WTC11 (cell line): ENCODE data around the gene PEX6.

Experiments
- CREM ChIP-seq: sonication (generic); formaldehyde crosslinking; IDR thresholded peaks from 2 replicates; pipeline ENCODE4 v1.8.1; 2022; ENCODE audit warnings: mild to moderate bottlenecking, missing genetic modification reagents, moderate library complexity
- ETV6 ChIP-seq: sonication (generic); formaldehyde crosslinking; IDR thresholded peaks from 2 replicates; pipeline ENCODE4 v1.8.1; 2022; ENCODE audit warnings: mild to moderate bottlenecking, missing genetic modification reagents
- FOXJ3 ChIP-seq: sonication (generic); formaldehyde crosslinking; IDR thresholded peaks from 2 replicates; pipeline ENCODE4 v1.9.0; 2021; ENCODE audit warnings: missing genetic modification reagents, mild to moderate bottlenecking, borderline replicate concordance
- GRHL2 ChIP-seq: fragments of 250-450 bp; sonication (Bioruptor Pico); IDR thresholded peaks from 2 replicates; pipeline ENCODE4 v1.8.0; 2022; ENCODE audit warnings: mild to moderate bottlenecking, moderate library complexity; ENCODE audit not compliant: insufficient replicate concordance, severe bottlenecking
- NFYB ChIP-seq: sonication (generic); formaldehyde crosslinking; conservative IDR thresholded peaks from 2 replicates; pipeline ENCODE4 v1.8.0; 2022; ENCODE audit warnings: low read depth, missing genetic modification reagents
- SMAD3 ChIP-seq: sonication (generic); formaldehyde crosslinking; IDR thresholded peaks from 2 replicates; pipeline ENCODE4 v1.8.0; 2022; ENCODE audit warnings: missing genetic modification reagents, mild to moderate bottlenecking, borderline replicate concordance
- SMAD4 ChIP-seq: sonication (generic); formaldehyde crosslinking; IDR thresholded peaks from 2 replicates; pipeline ENCODE4 v1.8.0; 2022; ENCODE audit warnings: mild to moderate bottlenecking, missing genetic modification reagents
- ZNF671 ChIP-seq: fragments of 250-450 bp; sonication (Bioruptor Pico); IDR thresholded peaks from 2 replicates; pipeline ENCODE4 v1.8.0; 2021; ENCODE audit warnings: mild to moderate bottlenecking
- TF ChIP-seq, protein P1 (sequence below): fragments of 200-600 bp; IDR thresholded peaks from 2 replicates; pipeline ENCODE4 v1.8.0; 2022; ENCODE audit warnings: antibody characterized with exemption
- TF ChIP-seq, protein P2 (sequence below): sonication (generic); formaldehyde crosslinking; IDR thresholded peaks from 2 replicates; pipeline ENCODE4 v1.8.0; 2023; ENCODE audit warnings: missing genetic modification reagents, mild to moderate bottlenecking, borderline replicate concordance
- TF ChIP-seq, protein P3 (sequence below): sonication (generic); formaldehyde crosslinking; conservative IDR thresholded peaks from 2 replicates; pipeline ENCODE4 v1.8.1; 2023; ENCODE audit warnings: mild to moderate bottlenecking, low read depth, missing genetic modification reagents, moderate library complexity
- TF ChIP-seq, protein P4 (sequence below): sonication (generic); formaldehyde crosslinking; IDR thresholded peaks from 2 replicates; pipeline ENCODE4 v1.8.0; 2023; ENCODE audit warnings: mild to moderate bottlenecking, missing genetic modification reagents
- TF ChIP-seq, protein P5 (sequence below): fragments of 250-450 bp; sonication (Bioruptor Pico); conservative IDR thresholded peaks from 2 replicates; pipeline ENCODE4 v1.9.0; 2021; ENCODE audit warnings: mild to moderate bottlenecking
- TF ChIP-seq, protein P6 (sequence below): sonication (generic); formaldehyde crosslinking; IDR thresholded peaks from 2 replicates; pipeline ENCODE4 v1.8.1; 2023; ENCODE audit warnings: mild to moderate bottlenecking, missing genetic modification reagents, moderate library complexity

DNA sequence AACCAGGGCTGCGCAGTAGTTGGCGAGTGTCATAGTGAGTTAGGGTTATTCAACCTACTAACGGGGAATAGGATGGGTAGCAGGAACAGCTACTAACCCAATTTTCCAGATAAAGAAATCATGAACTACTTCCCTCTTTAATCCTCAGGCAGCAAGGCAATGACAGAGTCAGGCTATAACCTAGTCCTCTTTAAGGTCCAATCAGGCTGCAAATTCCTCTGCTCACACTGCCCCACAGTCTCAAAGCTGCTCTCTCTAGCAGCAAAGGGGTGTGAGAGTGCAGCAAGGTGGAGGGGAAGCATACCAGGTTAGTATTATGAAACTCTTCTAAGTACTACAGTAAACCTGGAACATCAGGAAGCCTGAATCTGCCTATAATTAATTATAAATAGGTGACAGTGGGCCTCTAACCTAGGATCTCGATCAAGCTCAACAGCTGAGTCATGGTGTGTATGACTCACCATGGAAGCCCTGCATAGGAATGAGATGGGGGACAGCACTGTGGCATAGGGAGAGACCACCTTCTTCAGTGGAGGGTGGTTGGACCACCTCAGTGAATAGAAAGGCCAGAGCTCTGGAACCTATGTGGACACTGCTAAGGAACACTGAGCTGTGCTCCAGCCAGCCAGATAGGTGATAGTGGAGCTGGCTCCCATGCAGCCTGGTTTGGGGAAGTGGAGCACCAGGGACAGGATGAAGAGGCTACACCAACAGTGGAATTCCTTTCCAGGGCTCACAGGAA lies 7.9 kb downstream of the PEX6 start:
- TF ChIP-seq, protein P1, sequence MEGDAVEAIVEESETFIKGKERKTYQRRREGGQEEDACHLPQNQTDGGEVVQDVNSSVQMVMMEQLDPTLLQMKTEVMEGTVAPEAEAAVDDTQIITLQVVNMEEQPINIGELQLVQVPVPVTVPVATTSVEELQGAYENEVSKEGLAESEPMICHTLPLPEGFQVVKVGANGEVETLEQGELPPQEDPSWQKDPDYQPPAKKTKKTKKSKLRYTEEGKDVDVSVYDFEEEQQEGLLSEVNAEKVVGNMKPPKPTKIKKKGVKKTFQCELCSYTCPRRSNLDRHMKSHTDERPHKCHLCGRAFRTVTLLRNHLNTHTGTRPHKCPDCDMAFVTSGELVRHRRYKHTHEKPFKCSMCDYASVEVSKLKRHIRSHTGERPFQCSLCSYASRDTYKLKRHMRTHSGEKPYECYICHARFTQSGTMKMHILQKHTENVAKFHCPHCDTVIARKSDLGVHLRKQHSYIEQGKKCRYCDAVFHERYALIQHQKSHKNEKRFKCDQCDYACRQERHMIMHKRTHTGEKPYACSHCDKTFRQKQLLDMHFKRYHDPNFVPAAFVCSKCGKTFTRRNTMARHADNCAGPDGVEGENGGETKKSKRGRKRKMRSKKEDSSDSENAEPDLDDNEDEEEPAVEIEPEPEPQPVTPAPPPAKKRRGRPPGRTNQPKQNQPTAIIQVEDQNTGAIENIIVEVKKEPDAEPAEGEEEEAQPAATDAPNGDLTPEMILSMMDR = no peak
- no peak for TF ChIP-seq ZNF671 (CRISPR knock-in tag)
- TF ChIP-seq NFYB (CRISPR knock-in tag) = no peak
- TF ChIP-seq SMAD4 (CRISPR knock-in tag) = no peak
- TF ChIP-seq GRHL2 (CRISPR knock-in tag) = no peak
- no peak for TF ChIP-seq ETV6 (CRISPR knock-in tag)
- TF ChIP-seq, protein P2, sequence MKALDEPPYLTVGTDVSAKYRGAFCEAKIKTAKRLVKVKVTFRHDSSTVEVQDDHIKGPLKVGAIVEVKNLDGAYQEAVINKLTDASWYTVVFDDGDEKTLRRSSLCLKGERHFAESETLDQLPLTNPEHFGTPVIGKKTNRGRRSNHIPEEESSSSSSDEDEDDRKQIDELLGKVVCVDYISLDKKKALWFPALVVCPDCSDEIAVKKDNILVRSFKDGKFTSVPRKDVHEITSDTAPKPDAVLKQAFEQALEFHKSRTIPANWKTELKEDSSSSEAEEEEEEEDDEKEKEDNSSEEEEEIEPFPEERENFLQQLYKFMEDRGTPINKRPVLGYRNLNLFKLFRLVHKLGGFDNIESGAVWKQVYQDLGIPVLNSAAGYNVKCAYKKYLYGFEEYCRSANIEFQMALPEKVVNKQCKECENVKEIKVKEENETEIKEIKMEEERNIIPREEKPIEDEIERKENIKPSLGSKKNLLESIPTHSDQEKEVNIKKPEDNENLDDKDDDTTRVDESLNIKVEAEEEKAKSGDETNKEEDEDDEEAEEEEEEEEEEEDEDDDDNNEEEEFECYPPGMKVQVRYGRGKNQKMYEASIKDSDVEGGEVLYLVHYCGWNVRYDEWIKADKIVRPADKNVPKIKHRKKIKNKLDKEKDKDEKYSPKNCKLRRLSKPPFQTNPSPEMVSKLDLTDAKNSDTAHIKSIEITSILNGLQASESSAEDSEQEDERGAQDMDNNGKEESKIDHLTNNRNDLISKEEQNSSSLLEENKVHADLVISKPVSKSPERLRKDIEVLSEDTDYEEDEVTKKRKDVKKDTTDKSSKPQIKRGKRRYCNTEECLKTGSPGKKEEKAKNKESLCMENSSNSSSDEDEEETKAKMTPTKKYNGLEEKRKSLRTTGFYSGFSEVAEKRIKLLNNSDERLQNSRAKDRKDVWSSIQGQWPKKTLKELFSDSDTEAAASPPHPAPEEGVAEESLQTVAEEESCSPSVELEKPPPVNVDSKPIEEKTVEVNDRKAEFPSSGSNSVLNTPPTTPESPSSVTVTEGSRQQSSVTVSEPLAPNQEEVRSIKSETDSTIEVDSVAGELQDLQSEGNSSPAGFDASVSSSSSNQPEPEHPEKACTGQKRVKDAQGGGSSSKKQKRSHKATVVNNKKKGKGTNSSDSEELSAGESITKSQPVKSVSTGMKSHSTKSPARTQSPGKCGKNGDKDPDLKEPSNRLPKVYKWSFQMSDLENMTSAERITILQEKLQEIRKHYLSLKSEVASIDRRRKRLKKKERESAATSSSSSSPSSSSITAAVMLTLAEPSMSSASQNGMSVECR (CRISPR knock-in tag) = no peak
- TF ChIP-seq SMAD3 (CRISPR knock-in tag) = no peak
- TF ChIP-seq, protein P3, sequence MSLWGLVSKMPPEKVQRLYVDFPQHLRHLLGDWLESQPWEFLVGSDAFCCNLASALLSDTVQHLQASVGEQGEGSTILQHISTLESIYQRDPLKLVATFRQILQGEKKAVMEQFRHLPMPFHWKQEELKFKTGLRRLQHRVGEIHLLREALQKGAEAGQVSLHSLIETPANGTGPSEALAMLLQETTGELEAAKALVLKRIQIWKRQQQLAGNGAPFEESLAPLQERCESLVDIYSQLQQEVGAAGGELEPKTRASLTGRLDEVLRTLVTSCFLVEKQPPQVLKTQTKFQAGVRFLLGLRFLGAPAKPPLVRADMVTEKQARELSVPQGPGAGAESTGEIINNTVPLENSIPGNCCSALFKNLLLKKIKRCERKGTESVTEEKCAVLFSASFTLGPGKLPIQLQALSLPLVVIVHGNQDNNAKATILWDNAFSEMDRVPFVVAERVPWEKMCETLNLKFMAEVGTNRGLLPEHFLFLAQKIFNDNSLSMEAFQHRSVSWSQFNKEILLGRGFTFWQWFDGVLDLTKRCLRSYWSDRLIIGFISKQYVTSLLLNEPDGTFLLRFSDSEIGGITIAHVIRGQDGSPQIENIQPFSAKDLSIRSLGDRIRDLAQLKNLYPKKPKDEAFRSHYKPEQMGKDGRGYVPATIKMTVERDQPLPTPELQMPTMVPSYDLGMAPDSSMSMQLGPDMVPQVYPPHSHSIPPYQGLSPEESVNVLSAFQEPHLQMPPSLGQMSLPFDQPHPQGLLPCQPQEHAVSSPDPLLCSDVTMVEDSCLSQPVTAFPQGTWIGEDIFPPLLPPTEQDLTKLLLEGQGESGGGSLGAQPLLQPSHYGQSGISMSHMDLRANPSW (CRISPR knock-in tag) = no peak
- no peak for TF ChIP-seq CREM (CRISPR knock-in tag)
- TF ChIP-seq FOXJ3 = no peak
- TF ChIP-seq, protein P4, sequence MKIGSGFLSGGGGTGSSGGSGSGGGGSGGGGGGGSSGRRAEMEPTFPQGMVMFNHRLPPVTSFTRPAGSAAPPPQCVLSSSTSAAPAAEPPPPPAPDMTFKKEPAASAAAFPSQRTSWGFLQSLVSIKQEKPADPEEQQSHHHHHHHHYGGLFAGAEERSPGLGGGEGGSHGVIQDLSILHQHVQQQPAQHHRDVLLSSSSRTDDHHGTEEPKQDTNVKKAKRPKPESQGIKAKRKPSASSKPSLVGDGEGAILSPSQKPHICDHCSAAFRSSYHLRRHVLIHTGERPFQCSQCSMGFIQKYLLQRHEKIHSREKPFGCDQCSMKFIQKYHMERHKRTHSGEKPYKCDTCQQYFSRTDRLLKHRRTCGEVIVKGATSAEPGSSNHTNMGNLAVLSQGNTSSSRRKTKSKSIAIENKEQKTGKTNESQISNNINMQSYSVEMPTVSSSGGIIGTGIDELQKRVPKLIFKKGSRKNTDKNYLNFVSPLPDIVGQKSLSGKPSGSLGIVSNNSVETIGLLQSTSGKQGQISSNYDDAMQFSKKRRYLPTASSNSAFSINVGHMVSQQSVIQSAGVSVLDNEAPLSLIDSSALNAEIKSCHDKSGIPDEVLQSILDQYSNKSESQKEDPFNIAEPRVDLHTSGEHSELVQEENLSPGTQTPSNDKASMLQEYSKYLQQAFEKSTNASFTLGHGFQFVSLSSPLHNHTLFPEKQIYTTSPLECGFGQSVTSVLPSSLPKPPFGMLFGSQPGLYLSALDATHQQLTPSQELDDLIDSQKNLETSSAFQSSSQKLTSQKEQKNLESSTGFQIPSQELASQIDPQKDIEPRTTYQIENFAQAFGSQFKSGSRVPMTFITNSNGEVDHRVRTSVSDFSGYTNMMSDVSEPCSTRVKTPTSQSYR = no peak
- TF ChIP-seq, protein P5, sequence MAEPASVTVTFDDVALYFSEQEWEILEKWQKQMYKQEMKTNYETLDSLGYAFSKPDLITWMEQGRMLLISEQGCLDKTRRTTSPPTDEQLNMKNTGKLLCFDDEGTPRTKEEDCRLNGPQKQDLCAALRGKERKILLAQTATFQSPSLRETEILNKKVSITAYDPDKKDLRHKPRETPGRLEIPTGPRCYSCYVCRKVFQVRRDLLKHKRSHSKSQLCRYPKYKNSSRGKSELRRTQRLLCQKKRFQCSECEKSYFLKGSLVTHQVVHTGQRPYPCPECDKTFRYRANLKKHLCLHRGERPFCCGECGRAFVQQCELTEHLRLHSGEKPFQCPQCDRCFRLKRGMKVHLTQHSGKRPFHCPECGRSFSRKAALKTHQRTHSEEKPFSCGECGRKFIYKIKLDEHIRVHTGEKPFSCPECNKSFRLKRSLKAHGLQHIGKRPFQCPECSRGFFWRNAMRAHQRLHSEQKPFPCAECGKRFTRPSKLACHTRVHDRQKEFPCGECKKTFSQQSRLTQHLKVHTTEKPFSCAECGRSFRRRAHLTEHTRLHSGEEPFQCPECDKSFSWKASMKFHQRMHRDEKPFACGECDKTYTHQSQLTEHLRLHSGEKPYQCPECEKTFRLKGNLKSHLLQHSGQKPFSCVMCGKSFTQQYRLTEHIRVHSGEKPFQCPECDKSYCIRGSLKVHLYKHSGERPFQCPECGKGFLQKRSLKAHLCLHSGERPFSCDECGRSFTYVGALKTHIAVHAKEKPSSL (CRISPR knock-in tag) = no peak
- TF ChIP-seq, protein P6, sequence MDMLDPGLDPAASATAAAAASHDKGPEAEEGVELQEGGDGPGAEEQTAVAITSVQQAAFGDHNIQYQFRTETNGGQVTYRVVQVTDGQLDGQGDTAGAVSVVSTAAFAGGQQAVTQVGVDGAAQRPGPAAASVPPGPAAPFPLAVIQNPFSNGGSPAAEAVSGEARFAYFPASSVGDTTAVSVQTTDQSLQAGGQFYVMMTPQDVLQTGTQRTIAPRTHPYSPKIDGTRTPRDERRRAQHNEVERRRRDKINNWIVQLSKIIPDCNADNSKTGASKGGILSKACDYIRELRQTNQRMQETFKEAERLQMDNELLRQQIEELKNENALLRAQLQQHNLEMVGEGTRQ (CRISPR knock-in tag) = no peak
